ENCODE data around the gene PAWR. TPM values are rescaled to one million over a fixed set of nuclear protein-coding genes. Genes with fewer than 3 reads are reported as not detected.

The PAWR gene
- total and polyA plus RNA-seq, 10 of the 15 experiments (the other 5 are each of a cell fraction or from before 2014, with no cell fraction given), result 8.1 to 70.6 (median 24.2) TPM

DNA sequence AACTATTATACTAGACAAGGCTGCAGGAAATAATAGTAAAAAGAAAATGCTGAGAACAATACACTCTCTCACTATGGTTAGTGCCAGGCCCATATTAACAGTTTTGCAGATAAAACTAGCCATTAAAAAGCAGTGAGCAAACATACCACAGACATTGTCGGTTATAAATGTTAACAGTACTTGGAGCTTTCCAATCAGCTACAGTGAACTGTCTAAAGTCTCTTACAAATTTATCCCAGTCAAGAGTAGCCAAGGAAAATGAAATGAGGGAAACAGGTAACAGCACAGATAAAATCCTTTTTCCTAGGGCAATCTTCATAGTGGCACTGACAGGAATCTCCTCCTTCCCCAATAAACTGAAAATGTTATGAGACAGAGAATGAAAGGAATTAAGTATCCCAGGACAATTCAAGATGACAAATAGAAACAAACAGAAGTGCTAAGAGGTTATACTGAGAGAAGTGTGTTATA lies 30.8 kb downstream of the PAWR start:
- POLR2A ChIA-PET, result no interaction called here
- ATAC-seq (no peak), DNase-seq (ENCODE audit: low read depth, low spot score) (no peak), FAIRE-seq (no peak)
- Histone ChIP-seq H3K27ac (ENCODE audit: control insufficient read depth, insufficient read depth) (no peak overlapping the region), H3K4me1 (ENCODE audit: control insufficient read depth, insufficient read depth, low read length) (no peaks in the 10 kb centered on the region), H3K79me2 (ENCODE audit: control insufficient read depth, insufficient read depth, low read length) (peaks cover 4% of the 10 kb centered on the region), H3K27me3 (replicated peaks in 1 of 2; ENCODE audit: control insufficient read depth in 2 of 2, insufficient read depth in 2 of 2, low read length in 1 of 2) (no peaks in the 10 kb centered on the region), H3K9me3 (replicated peaks; ENCODE audit: control insufficient read depth, insufficient read depth, low read length) (no peaks in the 10 kb centered on the region; the same call in 1 of the 3 replicates), H3K4me2 (ENCODE audit: control insufficient read depth, insufficient read depth) (no peak overlapping the region), H3K9ac (ENCODE audit: control insufficient read depth, insufficient read depth, low read length) (no peak overlapping the region), H3K4me3 (no peak overlapping the region), H3K36me3 (ENCODE audit: control insufficient read depth in 2 of 2, insufficient read depth in 2 of 2, low read length in 1 of 2) (peaks cover 0 to 4% of the 10 kb centered on the region in 2 experiments; a peak in 1 of 4 replicates), H2AFZ (ENCODE audit: control insufficient read depth, low read depth, low read length) (no peak overlapping the region), H4K20me1 (ENCODE audit: control insufficient read depth, insufficient read depth) (no peaks in the 10 kb centered on the region)
- BruUV-seq (replicated peaks), result no TSS peak
- CTCF ChIA-PET, result no interaction called here
- TF ChIP-seq ZNF207 (IDR thresholded peaks at IDR 0.05; ENCODE audit: borderline replicate concordance) (no peak), RELA (IDR thresholded peaks at IDR 0.05; ENCODE audit: borderline replicate concordance, partially characterized antibody) (no peak), EP300 (IDR thresholded peaks at IDR 0.05; ENCODE audit: borderline replicate concordance in 1 of 2, control insufficient read depth in 1 of 2, low read depth in 2 of 2, low read length in 2 of 2) (no peak), NBN (IDR thresholded peaks at IDR 0.05) (no peak), KDM1A (IDR thresholded peaks at IDR 0.05; ENCODE audit: borderline replicate concordance) (no peak), FOXM1 (IDR thresholded peaks at IDR 0.05; ENCODE audit: low read depth, low read length) (no peak), SMAD5 (IDR thresholded peaks at IDR 0.05; ENCODE audit: low read depth) (no peak), EED (IDR thresholded peaks at IDR 0.05; ENCODE audit: low read depth) (no peak), ZNF384 (IDR thresholded peaks at IDR 0.05; ENCODE audit: borderline replicate concordance, low read depth, low read length) (no peak), RCOR1 (conservative IDR thresholded peaks at IDR 0.05; ENCODE audit: low read depth, low read length) (no peak)
- in situ Hi-C loops (cut with MboI), result no loop called here
- 100% methylated on average over 1 of the region's 1 CpG for WGBS (ENCODE audit: insufficient coverage, insufficient replicate concordance, low lambda C conversion rate, missing lambda C conversion rate)
- SMC1A ChIA-PET (ENCODE audit: uncharacterized antibody, unreplicated experiment), result no interaction called here
- intact Hi-C loops (cut with micrococcal nuclease; ENCODE audit: unreplicated experiment), result no loop called here
- RAD21 ChIA-PET (ENCODE audit: unreplicated experiment), result no interaction called here
